IMR-90 (cell line): ENCODE results near the gene FBXL13. TPM values are rescaled to one million over a fixed set of nuclear protein-coding genes. Genes with fewer than 3 reads are reported as not detected.

Source experiments
- ATAC-seq: fragments of 200-7000 bp; cut with Tn5 transposase; 2 replicates; pipeline ENCODE4 v1.9.1; 2020; ENCODE audit warnings: low read depth, mild to moderate bottlenecking, moderate library complexity
- BruUV-seq: library from RNA; stranded (reverse); fragments of 400-500 nt; replicated peaks from 2 replicates; lab custom pipeline; 2021; lab: Mats Ljungman, UMichigan
- CTCF ChIA-PET: fragments of 300-600 bp; formaldehyde crosslinking; extraction: SDS; loops from one replicate; lab custom pipeline; 2021; ENCODE audit warnings: antibody characterized with exemption; lab: Yijun Ruan, JAX
- POLR2A ChIA-PET: fragments of 300-600 bp; sonication (Branson Sonifier 250); formaldehyde crosslinking; loops from one replicate; lab custom pipeline; 2022; ENCODE audit warnings: antibody characterized with exemption; ENCODE audit not compliant: unreplicated experiment; lab: Charles Lee
- DNase-seq: peaks from one replicate; pipeline ENCODE4 v3.0.0; 2013
- H2AFZ ChIP-seq: replicated peaks from 2 replicates; pipeline ENCODE3; 2013; ENCODE audit warnings: low read length, mild to moderate bottlenecking; ENCODE audit not compliant: poor library complexity
- H2AK5ac ChIP-seq: 2 replicates; pipeline ENCODE4 v1.6.1; 2013; ENCODE audit warnings: low read depth, low read length, inconsistent platforms
- H2AK9ac ChIP-seq: replicated peaks from 2 replicates; pipeline ENCODE3; 2013; ENCODE audit warnings: mild to moderate bottlenecking, low read depth, low read length, moderate library complexity; ENCODE audit not compliant: poor library complexity
- H2BK120ac ChIP-seq: 2 replicates; pipeline ENCODE4 v1.6.1; 2013; ENCODE audit warnings: low read depth, low read length, inconsistent platforms
- H2BK15ac ChIP-seq: 3 replicates; pipeline ENCODE4 v1.6.1; 2013; ENCODE audit warnings: low read depth, low read length, inconsistent platforms
- H2BK20ac ChIP-seq: 2 replicates; pipeline ENCODE4 v1.6.1; 2013; ENCODE audit warnings: low read depth, mild to moderate bottlenecking, inconsistent platforms, low read length, moderate library complexity
- H2BK5ac ChIP-seq: 2 replicates; pipeline ENCODE4 v1.6.1; 2013; ENCODE audit warnings: mild to moderate bottlenecking, low read depth, low read length, inconsistent platforms; ENCODE audit not compliant: poor library complexity, severe bottlenecking
- H3K14ac ChIP-seq: replicated peaks from 2 replicates; pipeline ENCODE4 v1.6.1; 2013; ENCODE audit warnings: low read depth, low read length, inconsistent platforms
- H3K18ac ChIP-seq: 2 replicates; pipeline ENCODE4 v1.6.1; 2013; ENCODE audit warnings: low read depth, low read length, control low read depth
- H3K23ac ChIP-seq: 2 replicates; pipeline ENCODE4 v1.6.1; 2013; ENCODE audit warnings: low read depth, low read length, inconsistent platforms
- H3K27ac ChIP-seq: 2 replicates; pipeline ENCODE4 v1.5.1; 2013; ENCODE audit warnings: mild to moderate bottlenecking, control low read depth, low read length; ENCODE audit not compliant: insufficient read depth
- H3K27me3 ChIP-seq: 2 replicates; pipeline ENCODE4 v1.6.1; 2013; ENCODE audit warnings: low read length; ENCODE audit not compliant: control insufficient read depth, insufficient read depth
- H3K36me3 ChIP-seq: 2 replicates; pipeline ENCODE4 v1.6.1; 2013; ENCODE audit warnings: low read length, mixed read lengths; ENCODE audit not compliant: control insufficient read depth, insufficient read depth
- H3K4ac ChIP-seq: 2 replicates; pipeline ENCODE4 v1.6.1; 2013; ENCODE audit warnings: low read depth, low read length, inconsistent platforms
- H3K4me1 ChIP-seq: 2 replicates; pipeline ENCODE4 v1.6.1; 2013; ENCODE audit warnings: low read length, mixed read lengths; ENCODE audit not compliant: control insufficient read depth, insufficient read depth
- H3K4me2 ChIP-seq: 2 replicates; pipeline ENCODE4 v1.6.1; 2013; ENCODE audit warnings: low read depth, mild to moderate bottlenecking, control low read depth, low read length, moderate library complexity
- H3K4me3 ChIP-seq: 2 replicates; pipeline ENCODE4 v1.5.1; 2013; ENCODE audit warnings: low read depth, mild to moderate bottlenecking, control low read depth, low read length, moderate library complexity; ENCODE audit not compliant: insufficient read depth
- H3K56ac ChIP-seq: 2 replicates; pipeline ENCODE4 v1.6.1; 2013; ENCODE audit warnings: low read length, inconsistent platforms; ENCODE audit not compliant: insufficient read depth; ENCODE audit errors: extremely low read depth
- H3K79me1 ChIP-seq, 2 experiments: 2 replicates each; pipeline ENCODE4 v1.6.1; 2013; ENCODE audit warnings: low read length in 2 of 2, inconsistent platforms in 1 of 2, low read depth in 1 of 2
- H3K9ac ChIP-seq: 2 replicates; pipeline ENCODE4 v1.6.1; 2013; ENCODE audit warnings: low read depth, low read length, control low read depth
- H3K9me1 ChIP-seq: 2 replicates; pipeline ENCODE4 v1.6.1; 2013; ENCODE audit warnings: low read length, inconsistent platforms; ENCODE audit not compliant: insufficient read depth
- H3K9me3 ChIP-seq: 2 replicates; pipeline ENCODE4 v1.6.1; 2013; ENCODE audit warnings: low read length; ENCODE audit not compliant: control insufficient read depth, insufficient read depth
- H4K20me1 ChIP-seq: 2 replicates; pipeline ENCODE4 v1.6.1; 2013; ENCODE audit warnings: low read length, inconsistent platforms; ENCODE audit not compliant: insufficient read depth
- H4K5ac ChIP-seq: 2 replicates; pipeline ENCODE4 v1.6.1; 2013; ENCODE audit warnings: mild to moderate bottlenecking, low read depth, low read length, control low read depth
- H4K8ac ChIP-seq, 2 experiments: 2 replicates each; pipeline ENCODE4 v1.6.1; 2013; ENCODE audit warnings: low read depth in 2 of 2, low read length in 2 of 2, control low read depth in 1 of 2, inconsistent platforms in 1 of 2
- H4K91ac ChIP-seq: 2 replicates; pipeline ENCODE4 v1.6.1; 2013; ENCODE audit warnings: low read depth, low read length, inconsistent platforms; ENCODE audit not compliant: insufficient read depth
- BHLHE40 ChIP-seq: fragments of 150-350 bp; IDR thresholded peaks from 2 replicates; pipeline ENCODE4 v1.6.1; 2016; ENCODE audit warnings: mild to moderate bottlenecking, low read depth, low read length
- CEBPB ChIP-seq: IDR thresholded peaks from 2 replicates; pipeline ENCODE4 v1.6.1; 2012; ENCODE audit warnings: low read depth, low read length, improper control_type of control experiment
- CHD1 ChIP-seq: IDR thresholded peaks from 2 replicates; pipeline ENCODE4 v1.6.1; 2012; ENCODE audit warnings: low read depth, low read length, improper control_type of control experiment
- FOS ChIP-seq: fragments of 150-350 bp; IDR thresholded peaks from 2 replicates; pipeline ENCODE4 v1.6.1; 2016; ENCODE audit warnings: low read depth, low read length
- MAFK ChIP-seq: IDR thresholded peaks from 2 replicates; pipeline ENCODE4 v1.6.1; 2012; ENCODE audit warnings: low read depth, low read length, improper control_type of control experiment
- MAZ ChIP-seq: IDR thresholded peaks from 2 replicates; pipeline ENCODE4 v1.6.1; 2012; ENCODE audit warnings: low read depth, mild to moderate bottlenecking, low read length, improper control_type of control experiment, moderate library complexity, borderline replicate concordance
- MXI1 ChIP-seq: IDR thresholded peaks from 2 replicates; pipeline ENCODE4 v1.6.1; 2012; ENCODE audit warnings: low read depth, mild to moderate bottlenecking, low read length, moderate library complexity, borderline replicate concordance
- NFE2L2 ChIP-seq: fragments of 150-350 bp; IDR thresholded peaks from 2 replicates; pipeline ENCODE4 v1.6.1; 2016; ENCODE audit warnings: low read depth, mild to moderate bottlenecking, low read length
- POLR2A ChIP-seq: IDR thresholded peaks from 2 replicates; pipeline ENCODE4 v1.6.1; 2012; ENCODE audit warnings: mild to moderate bottlenecking, low read depth, low read length
- RAD21 ChIP-seq: IDR thresholded peaks from 2 replicates; pipeline ENCODE4 v1.6.1; 2012; ENCODE audit warnings: low read length, improper control_type of control experiment
- RCOR1 ChIP-seq: IDR thresholded peaks from 2 replicates; pipeline ENCODE4 v1.6.1; 2012; ENCODE audit warnings: mild to moderate bottlenecking, low read length, improper control_type of control experiment; ENCODE audit not compliant: insufficient replicate concordance
- RFX5 ChIP-seq: IDR thresholded peaks from 2 replicates; pipeline ENCODE4 v1.8.0; 2012; ENCODE audit warnings: low read depth, mild to moderate bottlenecking, low read length, moderate library complexity
- WGBS, 2 experiments: methylation state at CpG; one replicate each; pipeline versions ENCODE4 v1.1.5 to v1.1.7; 2013; ENCODE audit warnings: missing lambda C conversion rate in 2 of 2; ENCODE audit not compliant: insufficient read length in 1 of 2; ENCODE audit errors: extremely low coverage in 2 of 2; 5-methylcytosine and 5-hydroxymethylcytosine counted together
- dilution Hi-C: fragments of 300-500 bp; cut with HindIII; formaldehyde crosslinking; loops from one replicate; pipeline ENCODE4 v1.14.3; 2018; ENCODE audit warnings: low sequenced_read_pairs; ENCODE audit not compliant: unreplicated experiment
- in situ Hi-C: fragments of 300-500 bp; cut with MboI; formaldehyde crosslinking; loops from 3 replicates; pipeline ENCODE4 v1.14.3; 2019; ENCODE audit warnings: low sequenced_read_pairs, inconsistent platforms, mixed read lengths
- intact Hi-C: fragments of 100-400 bp; cut with micrococcal nuclease; formaldehyde crosslinking; loops from 2 replicates; pipeline ENCODE4 v1.10.0; 2022
- polyA plus RNA-seq, 3 experiments: library from polyadenylated mRNA; depleted of rRNA; stranded (reverse); fragments of >200 nt; gene quantifications; 2 replicates each; pipeline ENCODE4 v1.2.3, GENCODE V29; 2012; ENCODE audit warnings: low replicate concordance in 1 of 3
- total RNA-seq: library from RNA; depleted of rRNA; stranded (reverse); fragments of >200 nt; gene quantifications from 2 replicates; pipeline ENCODE4 v1.2.3, GENCODE V29; 2012
- TF ChIP-seq, protein P1 (sequence below): conservative IDR thresholded peaks from 2 replicates; pipeline ENCODE4 v1.5.1; 2012; ENCODE audit warnings: mild to moderate bottlenecking, low read depth, low read length, improper control_type of control experiment
- TF ChIP-seq, protein P2 (sequence below): fragments of 150-350 bp; IDR thresholded peaks from 2 replicates; pipeline ENCODE4 v1.6.1; 2016; ENCODE audit warnings: low read depth, mild to moderate bottlenecking, low read length, moderate library complexity, borderline replicate concordance

The FBXL13 gene
- total and polyA plus RNA-seq, 2 of the 4 experiments (the other 2 are of a cell fraction) = 0.24 to 0.36 TPM

DNA sequence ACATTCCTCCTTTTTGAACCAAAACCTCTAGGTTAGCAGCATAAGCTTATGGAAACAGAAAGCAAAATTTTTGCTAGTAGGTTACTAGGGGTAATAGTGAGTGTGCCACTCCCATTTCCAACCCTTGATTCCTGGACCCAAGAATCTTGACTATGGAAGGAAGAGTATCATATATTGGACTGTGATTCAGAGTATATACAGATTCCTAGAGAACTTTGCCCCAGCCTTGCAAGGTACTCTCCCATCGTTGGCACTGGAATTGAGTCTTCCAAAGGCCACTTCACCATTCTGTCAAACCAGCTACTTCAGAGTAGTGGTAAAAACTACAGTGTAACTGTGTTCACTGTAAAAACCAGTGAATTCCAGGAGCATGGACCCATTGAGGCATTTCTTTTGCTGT, 92.4 kb downstream of the FBXL13 start:
- Histone ChIP-seq H2AFZ (no peak overlapping the region), H3K9me3 (peaks cover 2% of the 10 kb centered on the region; the same call in 1 of the 2 replicates), H2BK120ac (no peak overlapping the region), H4K91ac (no peak overlapping the region), H4K5ac (no peak overlapping the region), H2AK5ac (no peak overlapping the region), H4K20me1 (no peaks in the 10 kb centered on the region), H3K27me3 (no peaks in the 10 kb centered on the region), H3K56ac (no peak overlapping the region), H3K18ac (no peak overlapping the region), H3K14ac (no peak overlapping the region), H3K23ac (no peak overlapping the region), H2BK5ac (no peak overlapping the region), H2BK20ac (no peak overlapping the region), H3K79me1 (no peaks in the 10 kb centered on the region), H3K9ac (no peak overlapping the region), H3K36me3 (no peaks in the 10 kb centered on the region), H3K27ac (no peak overlapping the region), H2BK15ac (no peak overlapping the region), H2AK9ac (no peak overlapping the region), H3K4me2 (no peak overlapping the region), H3K9me1 (no peaks in the 10 kb centered on the region), H3K4ac (no peak overlapping the region), H3K4me1 (no peaks in the 10 kb centered on the region; the same call in 1 of the 2 replicates), H3K4me3 (no peak overlapping the region), H4K8ac (no peak overlapping the region)
- dilution Hi-C loops (no loop called here), in situ Hi-C loops (no loop called here), intact Hi-C loops (no loop called here)
- no CpG with 5 or more reads among the region's 1 CpG for WGBS, 2 experiments
- ATAC-seq (no peak), DNase-seq (no peak)
- TF ChIP-seq NFE2L2 = no peak
- no peak for TF ChIP-seq CHD1
- no peak for TF ChIP-seq RCOR1
- TF ChIP-seq, protein P1, sequence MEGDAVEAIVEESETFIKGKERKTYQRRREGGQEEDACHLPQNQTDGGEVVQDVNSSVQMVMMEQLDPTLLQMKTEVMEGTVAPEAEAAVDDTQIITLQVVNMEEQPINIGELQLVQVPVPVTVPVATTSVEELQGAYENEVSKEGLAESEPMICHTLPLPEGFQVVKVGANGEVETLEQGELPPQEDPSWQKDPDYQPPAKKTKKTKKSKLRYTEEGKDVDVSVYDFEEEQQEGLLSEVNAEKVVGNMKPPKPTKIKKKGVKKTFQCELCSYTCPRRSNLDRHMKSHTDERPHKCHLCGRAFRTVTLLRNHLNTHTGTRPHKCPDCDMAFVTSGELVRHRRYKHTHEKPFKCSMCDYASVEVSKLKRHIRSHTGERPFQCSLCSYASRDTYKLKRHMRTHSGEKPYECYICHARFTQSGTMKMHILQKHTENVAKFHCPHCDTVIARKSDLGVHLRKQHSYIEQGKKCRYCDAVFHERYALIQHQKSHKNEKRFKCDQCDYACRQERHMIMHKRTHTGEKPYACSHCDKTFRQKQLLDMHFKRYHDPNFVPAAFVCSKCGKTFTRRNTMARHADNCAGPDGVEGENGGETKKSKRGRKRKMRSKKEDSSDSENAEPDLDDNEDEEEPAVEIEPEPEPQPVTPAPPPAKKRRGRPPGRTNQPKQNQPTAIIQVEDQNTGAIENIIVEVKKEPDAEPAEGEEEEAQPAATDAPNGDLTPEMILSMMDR = no peak
- TF ChIP-seq, protein P2, sequence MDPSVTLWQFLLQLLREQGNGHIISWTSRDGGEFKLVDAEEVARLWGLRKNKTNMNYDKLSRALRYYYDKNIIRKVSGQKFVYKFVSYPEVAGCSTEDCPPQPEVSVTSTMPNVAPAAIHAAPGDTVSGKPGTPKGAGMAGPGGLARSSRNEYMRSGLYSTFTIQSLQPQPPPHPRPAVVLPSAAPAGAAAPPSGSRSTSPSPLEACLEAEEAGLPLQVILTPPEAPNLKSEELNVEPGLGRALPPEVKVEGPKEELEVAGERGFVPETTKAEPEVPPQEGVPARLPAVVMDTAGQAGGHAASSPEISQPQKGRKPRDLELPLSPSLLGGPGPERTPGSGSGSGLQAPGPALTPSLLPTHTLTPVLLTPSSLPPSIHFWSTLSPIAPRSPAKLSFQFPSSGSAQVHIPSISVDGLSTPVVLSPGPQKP = no peak
- no peak for TF ChIP-seq MAFK
- TF ChIP-seq MXI1 = no peak
- no peak for TF ChIP-seq BHLHE40
- TF ChIP-seq RFX5 = no peak
- TF ChIP-seq CEBPB = no peak
- no peak for TF ChIP-seq RAD21
- TF ChIP-seq MAZ = no peak
- no peak for TF ChIP-seq FOS
- TF ChIP-seq POLR2A = no peak
- ChIA-PET CTCF (no interaction called here), POLR2A (no interaction called here)
- BruUV-seq = no TSS peak
